ENCODE results near the gene CNTNAP2. TPM values are rescaled to one million over a fixed set of nuclear protein-coding genes. Genes with fewer than 3 reads are reported as not detected.

The CNTNAP2 gene
- total and polyA plus RNA-seq, 2 experiments from 2014 or later = not detected

DNA sequence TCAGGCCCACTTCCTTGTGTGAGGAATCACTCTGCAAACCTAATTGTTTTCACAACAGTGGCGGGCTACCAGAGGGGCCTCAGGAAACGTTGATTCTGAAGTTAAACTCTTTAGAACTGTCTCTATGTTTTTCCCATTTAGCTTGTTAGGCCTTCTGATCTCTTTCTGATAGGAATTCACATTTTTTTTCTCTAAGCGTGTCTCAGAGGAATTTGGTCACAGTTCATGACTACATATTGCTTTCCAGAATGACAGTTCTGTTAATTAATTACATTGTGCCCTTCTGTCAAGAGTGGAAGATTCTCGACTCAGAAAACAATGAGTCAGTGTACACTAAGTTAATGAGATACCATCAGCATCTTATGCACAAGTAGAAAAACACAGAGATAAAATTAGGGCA is 2004.8 kb downstream of the CNTNAP2 start:
- H3K9me3 ChIP-seq (ENCODE audit: low read depth) = no peaks in the 10 kb centered on the region
- in situ Hi-C loops (cut with MboI) = no loop called here
- H3K4me1 ChIP-seq (ENCODE audit: insufficient read depth) = no peaks in the 10 kb centered on the region
- no peaks in the 10 kb centered on the region for H3K9me2 ChIP-seq (ENCODE audit: insufficient read depth)
- no peak for DNase-seq
- no peaks in the 10 kb centered on the region for H3K27me3 ChIP-seq (replicated peaks; ENCODE audit: insufficient read depth)
- H3K36me3 ChIP-seq (ENCODE audit: low read depth) = no peaks in the 10 kb centered on the region
- H4K20me1 ChIP-seq (ENCODE audit: insufficient read depth) = no peaks in the 10 kb centered on the region
- H3K4me2 ChIP-seq (ENCODE audit: unreplicated experiment) = no peak overlapping the region
- H3K79me2 ChIP-seq (ENCODE audit: insufficient read depth) = no peaks in the 10 kb centered on the region
- H3K9ac ChIP-seq = no peak overlapping the region
- no peak for TF ChIP-seq EZH2 (IDR thresholded peaks at IDR 0.05; ENCODE audit: insufficient read depth, poor library complexity, severe bottlenecking)
- no peak for TF ChIP-seq EZH2phosphoT487 (IDR thresholded peaks at IDR 0.05; ENCODE audit: insufficient read depth, low read depth)
- WGBS, 2 experiments (ENCODE audit: low coverage in 1 of 2, low lambda C conversion rate in 2 of 2, missing lambda C conversion rate in 2 of 2) = 5 to 6% methylated on average over 4 of the region's 4 CpGs
- H3K27ac ChIP-seq = no peak overlapping the region
- H3K4me3 ChIP-seq = no peak overlapping the region
- H2AFZ ChIP-seq = no peak overlapping the region
- H3F3A ChIP-seq (ENCODE audit: insufficient read depth) = no peaks in the 10 kb centered on the region

DNA sequence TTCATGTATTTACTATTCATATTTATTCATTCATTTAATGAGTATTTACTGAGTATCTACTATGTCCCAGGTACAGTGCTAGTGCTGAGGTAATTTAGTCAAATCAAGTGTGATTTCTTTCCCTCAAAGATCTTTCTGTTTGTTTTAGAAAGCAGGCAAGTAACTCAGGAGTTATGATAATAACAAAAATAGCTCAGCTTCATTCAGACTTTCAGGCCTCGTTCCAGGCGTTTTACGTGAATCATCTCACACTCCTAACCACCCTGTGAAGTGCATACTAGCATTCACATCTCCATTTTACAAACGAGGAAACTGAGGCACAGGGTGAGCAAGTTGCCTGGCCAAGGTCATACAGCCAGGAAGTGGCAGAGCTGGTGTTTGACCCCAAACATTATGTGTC is 2005.2 kb downstream of the CNTNAP2 start:
- H3K4me2 ChIP-seq (ENCODE audit: unreplicated experiment) = no peak overlapping the region
- no peaks in the 10 kb centered on the region for H3K27me3 ChIP-seq (replicated peaks; ENCODE audit: insufficient read depth)
- no peaks in the 10 kb centered on the region for H3K4me1 ChIP-seq (ENCODE audit: insufficient read depth)
- no peaks in the 10 kb centered on the region for H3K79me2 ChIP-seq (ENCODE audit: insufficient read depth)
- H3K4me3 ChIP-seq = no peak overlapping the region
- H3K27ac ChIP-seq = no peak overlapping the region
- TF ChIP-seq EZH2 (IDR thresholded peaks at IDR 0.05; ENCODE audit: insufficient read depth, poor library complexity, severe bottlenecking) = no peak
- no peak for TF ChIP-seq EZH2phosphoT487 (IDR thresholded peaks at IDR 0.05; ENCODE audit: insufficient read depth, low read depth)
- in situ Hi-C loops (cut with MboI) = no loop called here
- H4K20me1 ChIP-seq (ENCODE audit: insufficient read depth) = no peaks in the 10 kb centered on the region
- no peak overlapping the region for H3K9ac ChIP-seq
- no peaks in the 10 kb centered on the region for H3K9me3 ChIP-seq (ENCODE audit: low read depth)
- DNase-seq = no peak
- H3F3A ChIP-seq (ENCODE audit: insufficient read depth) = no peaks in the 10 kb centered on the region
- no peaks in the 10 kb centered on the region for H3K9me2 ChIP-seq (ENCODE audit: insufficient read depth)
- no peaks in the 10 kb centered on the region for H3K36me3 ChIP-seq (ENCODE audit: low read depth)
- WGBS, 2 experiments (ENCODE audit: low coverage in 1 of 2, low lambda C conversion rate in 2 of 2, missing lambda C conversion rate in 2 of 2) = 24 to 39% methylated on average over 4 of the region's 4 CpGs
- no peak overlapping the region for H2AFZ ChIP-seq

DNA sequence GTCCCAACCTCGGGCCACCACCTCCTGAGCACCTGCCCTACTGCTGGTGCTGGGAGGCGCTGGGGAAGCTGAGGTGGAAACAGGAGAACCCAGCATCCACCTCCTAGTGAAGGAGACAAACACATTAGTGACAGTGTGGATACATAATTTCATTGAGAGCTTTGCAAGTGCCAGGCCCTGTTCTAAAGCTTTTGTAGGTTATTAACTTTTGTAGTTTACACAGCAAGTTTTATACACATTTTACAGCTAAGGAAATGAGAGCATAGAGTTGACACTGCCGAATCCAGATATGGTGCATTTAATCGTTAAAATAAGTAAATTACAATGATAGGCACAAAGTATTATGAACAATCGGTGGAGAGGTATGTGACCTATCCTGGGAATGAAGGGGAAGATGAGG is 2007.9 kb downstream of the CNTNAP2 start:
- in situ Hi-C loops (cut with MboI) = no loop called here
- H3F3A ChIP-seq (ENCODE audit: insufficient read depth) = no peaks in the 10 kb centered on the region
- WGBS, 2 experiments (ENCODE audit: low coverage in 1 of 2, low lambda C conversion rate in 2 of 2, missing lambda C conversion rate in 2 of 2) = 12 to 18% methylated on average over 5 of the region's 5 CpGs
- DNase-seq = no peak
- H3K36me3 ChIP-seq (ENCODE audit: low read depth) = no peaks in the 10 kb centered on the region
- H3K9ac ChIP-seq = no peak overlapping the region
- H4K20me1 ChIP-seq (ENCODE audit: insufficient read depth) = no peaks in the 10 kb centered on the region
- H3K27ac ChIP-seq = no peak overlapping the region
- no peaks in the 10 kb centered on the region for H3K9me3 ChIP-seq (ENCODE audit: low read depth)
- no peaks in the 10 kb centered on the region for H3K79me2 ChIP-seq (ENCODE audit: insufficient read depth)
- TF ChIP-seq EZH2 (IDR thresholded peaks at IDR 0.05; ENCODE audit: insufficient read depth, poor library complexity, severe bottlenecking) = no peak
- TF ChIP-seq EZH2phosphoT487 (IDR thresholded peaks at IDR 0.05; ENCODE audit: insufficient read depth, low read depth) = no peak
- H3K9me2 ChIP-seq (ENCODE audit: insufficient read depth) = no peaks in the 10 kb centered on the region
- H3K27me3 ChIP-seq (replicated peaks; ENCODE audit: insufficient read depth) = no peaks in the 10 kb centered on the region
- H2AFZ ChIP-seq = no peak overlapping the region
- H3K4me3 ChIP-seq = no peak overlapping the region
- no peak overlapping the region for H3K4me2 ChIP-seq (ENCODE audit: unreplicated experiment)
- no peaks in the 10 kb centered on the region for H3K4me1 ChIP-seq (ENCODE audit: insufficient read depth)

DNA sequence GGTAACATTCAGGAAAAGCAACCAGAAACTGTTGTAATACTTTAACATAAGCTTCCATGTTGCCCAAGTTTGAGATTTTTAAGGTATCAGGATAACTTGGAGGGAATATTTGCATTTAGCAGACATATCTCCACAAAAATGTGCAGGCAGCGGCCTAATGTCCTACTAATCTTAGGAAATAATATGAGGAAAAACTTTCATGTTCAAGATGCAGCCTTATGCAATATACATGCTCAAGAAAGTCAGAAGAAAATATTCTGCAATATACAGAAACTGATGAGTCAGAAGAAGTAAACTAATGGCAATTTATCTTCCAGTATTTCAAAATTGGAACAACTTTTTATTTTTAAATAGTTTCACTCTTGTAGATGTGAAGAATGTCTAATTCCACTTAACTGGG is 2010.8 kb downstream of the CNTNAP2 start:
- Histone ChIP-seq H3K27ac (no peak overlapping the region), H3K9me2 (ENCODE audit: insufficient read depth) (no peaks in the 10 kb centered on the region), H3K79me2 (ENCODE audit: insufficient read depth) (no peaks in the 10 kb centered on the region), H3K4me2 (ENCODE audit: unreplicated experiment) (no peak overlapping the region), H3F3A (ENCODE audit: insufficient read depth) (no peaks in the 10 kb centered on the region), H3K36me3 (ENCODE audit: low read depth) (no peaks in the 10 kb centered on the region), H4K20me1 (ENCODE audit: insufficient read depth) (no peaks in the 10 kb centered on the region), H2AFZ (no peak overlapping the region), H3K4me1 (ENCODE audit: insufficient read depth) (no peaks in the 10 kb centered on the region), H3K9ac (no peak overlapping the region), H3K4me3 (no peak overlapping the region), H3K9me3 (ENCODE audit: low read depth) (no peaks in the 10 kb centered on the region), H3K27me3 (replicated peaks; ENCODE audit: insufficient read depth) (no peaks in the 10 kb centered on the region)
- 38% methylated on average over 1 of the region's 1 CpG for WGBS, 2 experiments (ENCODE audit: low coverage in 1 of 2, low lambda C conversion rate in 2 of 2, missing lambda C conversion rate in 2 of 2)
- in situ Hi-C loops (cut with MboI) = no loop called here
- no peak for DNase-seq
- TF ChIP-seq EZH2 (IDR thresholded peaks at IDR 0.05; ENCODE audit: insufficient read depth, poor library complexity, severe bottlenecking) (no peak), EZH2phosphoT487 (IDR thresholded peaks at IDR 0.05; ENCODE audit: insufficient read depth, low read depth) (no peak)

DNA sequence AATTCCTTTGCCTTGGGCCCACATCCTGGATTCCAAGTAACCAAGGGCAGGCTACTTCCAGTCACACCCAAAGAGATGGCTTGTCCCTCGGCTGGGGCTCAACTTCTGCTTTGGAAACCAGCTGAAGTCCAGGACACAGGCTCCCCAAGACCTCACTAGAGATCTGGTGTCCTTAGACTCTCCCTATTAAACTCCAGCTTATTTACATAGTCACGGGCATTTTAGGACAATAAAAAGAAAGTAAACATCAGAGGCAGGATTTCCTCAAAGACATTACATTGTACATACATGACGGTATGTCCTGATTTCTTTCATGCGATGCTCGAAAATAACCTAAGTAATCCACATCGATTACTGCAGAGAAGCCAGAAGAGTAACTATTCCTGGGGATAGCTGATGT is 2012.4 kb downstream of the CNTNAP2 start:
- Histone ChIP-seq H3K36me3 (ENCODE audit: low read depth) (no peaks in the 10 kb centered on the region), H4K20me1 (ENCODE audit: insufficient read depth) (no peaks in the 10 kb centered on the region), H3K4me3 (no peak overlapping the region), H3K9ac (no peak overlapping the region), H3F3A (ENCODE audit: insufficient read depth) (no peaks in the 10 kb centered on the region), H3K79me2 (ENCODE audit: insufficient read depth) (no peaks in the 10 kb centered on the region), H3K27ac (no peak overlapping the region), H3K27me3 (replicated peaks; ENCODE audit: insufficient read depth) (no peaks in the 10 kb centered on the region), H3K9me3 (ENCODE audit: low read depth) (no peaks in the 10 kb centered on the region), H3K9me2 (ENCODE audit: insufficient read depth) (no peaks in the 10 kb centered on the region), H3K4me1 (ENCODE audit: insufficient read depth) (no peaks in the 10 kb centered on the region), H2AFZ (no peak overlapping the region), H3K4me2 (ENCODE audit: unreplicated experiment) (no peak overlapping the region)
- TF ChIP-seq EZH2phosphoT487 (IDR thresholded peaks at IDR 0.05; ENCODE audit: insufficient read depth, low read depth) (no peak), EZH2 (IDR thresholded peaks at IDR 0.05; ENCODE audit: insufficient read depth, poor library complexity, severe bottlenecking) (no peak)
- in situ Hi-C loops (cut with MboI) = no loop called here
- DNase-seq = no peak
- WGBS, 2 experiments (ENCODE audit: low coverage in 1 of 2, low lambda C conversion rate in 2 of 2, missing lambda C conversion rate in 2 of 2) = 38 to 42% methylated on average over 6 of the region's 6 CpGs

All from GM23248 (cell line).